B cell (primary cell): ENCODE measurements around the gene STAT5A. TPM values are rescaled to one million over a fixed set of nuclear protein-coding genes. Genes with fewer than 3 reads are reported as not detected.

Source experiments
- ATAC-seq: fragments of 200-7000 bp; cut with Tn5 transposase; one replicate; pipeline ENCODE4 v1.10.0; 2021; ENCODE audit warnings: low read depth, mild to moderate bottlenecking, moderate number of reproducible peaks, moderate library complexity
- CTCF ChIA-PET: fragments of 350-600 bp; sonication (Branson Sonifier 250); formaldehyde crosslinking; loops from one replicate; lab custom pipeline; 2021; ENCODE audit warnings: antibody characterized with exemption, inconsistent platforms; lab: Charles Lee
- POLR2A ChIA-PET: fragments of 350-600 bp; sonication (Branson Sonifier 250); formaldehyde crosslinking; loops from one replicate; lab custom pipeline; 2021; ENCODE audit warnings: antibody characterized with exemption; lab: Charles Lee
- DNase-seq: peaks from one replicate; pipeline ENCODE4 v3.0.0; 2013
- H2AFZ ChIP-seq: 2 replicates; pipeline ENCODE4 v1.6.1; 2012; ENCODE audit warnings: mild to moderate bottlenecking, low read depth, low read length; ENCODE audit not compliant: insufficient read depth, poor library complexity, severe bottlenecking
- H3K27ac ChIP-seq, 2 donors: 1 replicate in 1 of 2; 2 replicates in 1 of 2; pipeline ENCODE4 v1.5.1; 2012 to 2013; ENCODE audit warnings: low read length in 2 of 2, mild to moderate bottlenecking in 2 of 2, moderate library complexity in 1 of 2
- H3K27me3 ChIP-seq, 4 experiments: fragments of 200-600 bp in 1 of 4; sonication (generic) in 1 of 4; replicated peaks in 1 of 4; 1 replicate in 2 of 4; 2 replicates in 2 of 4; pipeline versions ENCODE4 v1.6.1 to v1.7.0; 2013 to 2016; ENCODE audit warnings: low read length in 3 of 4, mild to moderate bottlenecking in 2 of 4, mixed read lengths in 1 of 4, moderate library complexity in 1 of 4; ENCODE audit not compliant: insufficient read depth in 4 of 4, control insufficient read depth in 3 of 4; ENCODE audit errors: control extremely low read depth in 1 of 4
- H3K36me3 ChIP-seq, 2 experiments: replicated peaks in 1 of 2; 1 replicate in 1 of 2; 2 replicates in 1 of 2; pipeline versions ENCODE4 v1.6.1 to v1.7.1; 2013; ENCODE audit warnings: low read length in 1 of 2; ENCODE audit not compliant: insufficient read depth in 2 of 2, control insufficient read depth in 1 of 2; ENCODE audit errors: control extremely low read depth in 1 of 2, extremely low read depth in 1 of 2
- H3K4me1 ChIP-seq, 2 donors: fragments of 200-600 bp in 1 of 2; sonication (generic) in 1 of 2; 1 replicate in 1 of 2; 2 replicates in 1 of 2; pipeline versions ENCODE4 v1.5.1 to v1.6.1; 2013 to 2017; ENCODE audit warnings: low read length in 2 of 2; ENCODE audit not compliant: control insufficient read depth in 2 of 2, insufficient read depth in 2 of 2
- H3K4me2 ChIP-seq: replicated peaks from 2 replicates; pipeline ENCODE3; 2012; ENCODE audit warnings: mild to moderate bottlenecking, low read depth, low read length; ENCODE audit not compliant: poor library complexity, severe bottlenecking
- H3K4me3 ChIP-seq, 5 experiments: fragments of 200-600 bp in 1 of 5; sonication (generic) in 1 of 5; 1 replicate in 3 of 5; 2 replicates in 2 of 5; pipeline versions ENCODE4 v1.5.1 to v1.7.0; 2011 to 2016; ENCODE audit warnings: low read length in 4 of 5, mild to moderate bottlenecking in 4 of 5, low read depth in 2 of 5, control low read depth in 1 of 5, moderate library complexity in 1 of 5; ENCODE audit not compliant: insufficient read depth in 1 of 5; ENCODE audit errors: control extremely low read depth in 1 of 5, extremely low read depth in 1 of 5
- H3K79me2 ChIP-seq: fragments of 200-600 bp; sonication (generic); one replicate; pipeline ENCODE4 v1.6.0; 2016; ENCODE audit warnings: low read length; ENCODE audit not compliant: control insufficient read depth, insufficient read depth
- H3K9ac ChIP-seq: fragments of 200-600 bp; sonication (generic); 2 replicates; pipeline ENCODE4 v1.6.1; 2017; ENCODE audit warnings: mild to moderate bottlenecking, low read length, moderate library complexity
- H3K9me3 ChIP-seq, 3 donors: one replicate each; pipeline versions ENCODE4 v1.6.1 to v1.7.1; 2013; ENCODE audit warnings: low read length in 2 of 3; ENCODE audit not compliant: control insufficient read depth in 2 of 3, insufficient read depth in 1 of 3; ENCODE audit errors: control extremely low read depth in 1 of 3
- H4K20me1 ChIP-seq: 2 replicates; pipeline ENCODE4 v1.6.0; 2012; ENCODE audit warnings: mild to moderate bottlenecking, low read length; ENCODE audit not compliant: insufficient read depth, control insufficient read depth, poor library complexity, severe bottlenecking
- H3K27ac Mint-ChIP-seq: one replicate; pipeline ENCODE4 v1.8.0; 2021; ENCODE audit warnings: mixed read lengths
- H3K27me3 Mint-ChIP-seq: one replicate; pipeline ENCODE4 v1.8.0; 2021; ENCODE audit warnings: mixed read lengths
- H3K4me1 Mint-ChIP-seq: one replicate; pipeline ENCODE4 v1.8.0; 2021; ENCODE audit warnings: mixed read lengths
- H3K4me3 Mint-ChIP-seq: one replicate; pipeline ENCODE4 v1.8.0; 2021; ENCODE audit warnings: mixed read lengths
- H3K9me3 Mint-ChIP-seq: one replicate; pipeline ENCODE4 v1.8.0; 2022; ENCODE audit warnings: mixed read lengths; ENCODE audit not compliant: insufficient read depth
- EZH2 ChIP-seq: IDR thresholded peaks from 2 replicates; pipeline ENCODE4 v1.6.1; 2012; ENCODE audit warnings: borderline replicate concordance, low read depth, mild to moderate bottlenecking, moderate library complexity, low read length; ENCODE audit not compliant: insufficient read depth, poor library complexity, severe bottlenecking
- WGBS: methylation state at CpG from one replicate; pipeline ENCODE4 v1.1.5; 2013; ENCODE audit warnings: missing lambda C conversion rate; ENCODE audit not compliant: insufficient coverage; 5-methylcytosine and 5-hydroxymethylcytosine counted together
- intact Hi-C: fragments of 100-400 bp; cut with micrococcal nuclease; formaldehyde crosslinking; loops from one replicate; pipeline ENCODE4 v1.10.0; 2022
- polyA plus RNA-seq: library from polyadenylated mRNA; depleted of rRNA; stranded (reverse); fragments of >200 nt; gene quantifications from 2 replicates; pipeline ENCODE4 v1.2.3, GENCODE V29; 2012
- total RNA-seq, 2 donors: library from RNA; stranded (reverse); fragments of 120-200 nt in 1 of 2; gene quantifications; 1 replicate in 1 of 2; 2 replicates in 1 of 2; pipeline versions ENCODE4 v1.2.3 to v1.2.4, GENCODE V29; 2013 to 2022
- TF ChIP-seq, protein P1 (sequence below): fragments of 200-600 bp; IDR thresholded peaks from one replicate; pipeline ENCODE4 v1.8.0; 2022; ENCODE audit warnings: antibody characterized with exemption, mild to moderate bottlenecking

Gene STAT5A
- total and polyA plus RNA-seq, 2 donors (not counting 1 experiment from before 2014, with no cell fraction given), result 48.8 to 110 TPM

DNA sequence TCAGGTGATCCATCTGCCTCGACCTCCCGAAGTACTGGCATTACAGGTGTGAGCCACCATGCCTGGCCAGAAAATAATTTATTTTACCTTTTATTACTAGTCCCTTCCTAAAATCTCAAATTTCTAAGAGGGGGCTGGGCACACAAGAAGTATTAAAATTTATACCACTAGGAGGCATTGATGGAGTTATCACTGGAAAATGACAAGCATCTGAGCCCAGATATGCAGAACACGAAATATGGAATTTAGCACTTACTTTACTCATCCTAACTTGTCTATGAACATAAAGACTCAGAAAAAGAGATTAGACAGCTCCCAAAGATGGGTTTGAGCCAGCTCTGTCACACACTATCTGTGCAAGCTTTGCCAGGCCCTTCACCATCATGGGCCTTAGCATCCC lies 46.4 kb downstream of the STAT5A start:
- H4K20me1 ChIP-seq, result no peaks in the 10 kb centered on the region
- CTCF ChIA-PET, result interaction anchor here (0.7 to 1.8 kb wide), 3 partner anchors 68 to 74 kb away, joined by 3 to 7 read pairs (median 4); no protein-coding TSS in a partner anchor
- intact Hi-C loops, result no loop called here

DNA sequence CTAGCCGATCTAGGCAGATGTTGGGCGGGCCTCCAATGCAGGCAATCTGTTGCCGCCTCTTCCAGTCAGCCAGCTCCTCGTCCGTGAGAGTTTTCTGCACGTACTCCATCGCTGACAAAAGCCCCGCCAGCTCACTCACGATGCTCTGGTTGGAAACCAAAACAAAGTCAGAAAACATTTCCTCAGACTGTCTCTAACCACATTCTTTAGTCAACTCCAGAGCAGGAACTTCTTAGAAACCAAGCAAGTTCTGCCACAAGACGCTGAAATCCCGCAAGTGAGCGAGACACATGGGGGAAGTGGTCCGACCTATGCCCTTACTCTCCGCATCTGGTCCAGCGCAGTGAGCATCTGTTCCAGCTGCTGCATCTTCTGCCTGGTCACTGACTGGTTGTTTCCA lies 49.1 kb downstream of the STAT5A start:
- no peaks in the 10 kb centered on the region for H3K27me3 Mint-ChIP-seq

More for the DNA sequence above, 46.4 kb downstream of the STAT5A start:
- Histone ChIP-seq H3K27ac (no peak overlapping the region), H3K36me3 (peaks cover 16 to 72% of the 10 kb centered on the region in 2 experiments), H2AFZ (no peak overlapping the region), H3K4me3 (no peak overlapping the region), H3K4me2 (no peak overlapping the region), H3K9ac (no peak overlapping the region), H3K4me1 (peaks cover 0 to 3% of the 10 kb centered on the region in 2 donors), H3K79me2 (peaks cover 2% of the 10 kb centered on the region), H3K9me3 (no peaks in the 10 kb centered on the region), H3K27me3 (no peaks in the 10 kb centered on the region)
- TF ChIP-seq EZH2, result no peak
- TF ChIP-seq, protein P1, sequence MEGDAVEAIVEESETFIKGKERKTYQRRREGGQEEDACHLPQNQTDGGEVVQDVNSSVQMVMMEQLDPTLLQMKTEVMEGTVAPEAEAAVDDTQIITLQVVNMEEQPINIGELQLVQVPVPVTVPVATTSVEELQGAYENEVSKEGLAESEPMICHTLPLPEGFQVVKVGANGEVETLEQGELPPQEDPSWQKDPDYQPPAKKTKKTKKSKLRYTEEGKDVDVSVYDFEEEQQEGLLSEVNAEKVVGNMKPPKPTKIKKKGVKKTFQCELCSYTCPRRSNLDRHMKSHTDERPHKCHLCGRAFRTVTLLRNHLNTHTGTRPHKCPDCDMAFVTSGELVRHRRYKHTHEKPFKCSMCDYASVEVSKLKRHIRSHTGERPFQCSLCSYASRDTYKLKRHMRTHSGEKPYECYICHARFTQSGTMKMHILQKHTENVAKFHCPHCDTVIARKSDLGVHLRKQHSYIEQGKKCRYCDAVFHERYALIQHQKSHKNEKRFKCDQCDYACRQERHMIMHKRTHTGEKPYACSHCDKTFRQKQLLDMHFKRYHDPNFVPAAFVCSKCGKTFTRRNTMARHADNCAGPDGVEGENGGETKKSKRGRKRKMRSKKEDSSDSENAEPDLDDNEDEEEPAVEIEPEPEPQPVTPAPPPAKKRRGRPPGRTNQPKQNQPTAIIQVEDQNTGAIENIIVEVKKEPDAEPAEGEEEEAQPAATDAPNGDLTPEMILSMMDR, result peak; percentile 8
- ATAC-seq (no peak), DNase-seq (no peak)
- H3K4me1 Mint-ChIP-seq, result peaks cover 13% of the 10 kb centered on the region
- WGBS, result 100% methylated on average over 1 of the region's 3 CpGs
- H3K27me3 Mint-ChIP-seq, result no peaks in the 10 kb centered on the region
- H3K27ac Mint-ChIP-seq, result no peak overlapping the region
- POLR2A ChIA-PET, result interaction anchor here (0.5 kb wide), 1 partner anchor 17 kb away, joined by 3 read pairs; no protein-coding TSS in a partner anchor
- no peak overlapping the region for H3K4me3 Mint-ChIP-seq
- no peaks in the 10 kb centered on the region for H3K9me3 Mint-ChIP-seq

More for the DNA sequence above, 49.1 kb downstream of the STAT5A start:
- WGBS, result 67% methylated on average over 15 of the region's 15 CpGs
- Mint-ChIP-seq H3K4me1 (peaks cover 30% of the 10 kb centered on the region), H3K27ac (peak overlapping the region; percentile 59), H3K9me3 (no peaks in the 10 kb centered on the region), H3K4me3 (no peak overlapping the region)
- CTCF ChIA-PET, result interaction anchor here (0.6 kb wide), 1 partner anchor 46 kb away, joined by 3 read pairs; no protein-coding TSS in a partner anchor
- Histone ChIP-seq H3K9ac (no peak overlapping the region), H4K20me1 (peaks cover 7% of the 10 kb centered on the region), H3K4me3 (no peak overlapping the region), H2AFZ (no peak overlapping the region), H3K9me3 (no peaks in the 10 kb centered on the region), H3K36me3 (peaks cover 10 to 70% of the 10 kb centered on the region in 2 experiments), H3K4me1 (peaks cover 0 to 3% of the 10 kb centered on the region in 2 donors), H3K4me2 (no peak overlapping the region), H3K27me3 (no peaks in the 10 kb centered on the region), H3K27ac (no peak overlapping the region), H3K79me2 (peaks cover 14% of the 10 kb centered on the region)
- peak; percentile 33 for DNase-seq
- intact Hi-C loops, result no loop called here
- POLR2A ChIA-PET, result interaction anchor here (1.2 kb wide), 1 partner anchor 51 kb away, joined by 3 read pairs; the partner anchor contains the start of gene STAT3
- ATAC-seq, result peak; percentile 36
- TF ChIP-seq EZH2, result no peak
- TF ChIP-seq, protein P1, result no peak
